K562 (cell line): ENCODE results near the gene NFKB2. TPM values are rescaled to one million over a fixed set of nuclear protein-coding genes. Genes with fewer than 3 reads are reported as not detected.

Source experiments
- CXXC5 ChIP-seq: fragments of 250-450 bp; sonication (Bioruptor Pico); IDR thresholded peaks from 2 replicates; pipeline ENCODE4 v1.8.0; 2022; ENCODE audit warnings: inconsistent platforms, mild to moderate bottlenecking, moderate library complexity
- GABPB1 ChIP-seq: sonication (generic); formaldehyde crosslinking; IDR thresholded peaks from 2 replicates; pipeline ENCODE4 v1.8.0; 2022; ENCODE audit warnings: mild to moderate bottlenecking, missing genetic modification reagents
- NBN ChIP-seq: fragments of 450-650 bp; IDR thresholded peaks from 2 replicates; pipeline ENCODE4 v1.6.1; 2016; ENCODE audit warnings: low read depth, mild to moderate bottlenecking
- RFX5 ChIP-seq: IDR thresholded peaks from 2 replicates; pipeline ENCODE4 v1.6.1; 2011; ENCODE audit warnings: low read depth, mild to moderate bottlenecking, improper control_type of control experiment, low read length
- SAP30 ChIP-seq: fragments of 200-600 bp; sonication (generic); IDR thresholded peaks from 2 replicates; pipeline ENCODE4 v1.6.1; 2012; ENCODE audit warnings: borderline replicate concordance, low read depth, mild to moderate bottlenecking, moderate library complexity, low read length, control low read depth, inconsistent platforms; ENCODE audit not compliant: insufficient read depth, poor library complexity, severe bottlenecking
- VEZF1 ChIP-seq: fragments of 200-800 bp; sonication (Bioruptor generic); IDR thresholded peaks from 2 replicates; pipeline ENCODE4 v1.6.1; 2017; ENCODE audit warnings: missing genetic modification characterization, missing compliant biosample characterization
- YY1 ChIP-seq, 3 experiments: IDR thresholded peaks; 2 replicates each; pipeline ENCODE4 v1.6.1; 2011; ENCODE audit warnings: low read length in 2 of 3, mild to moderate bottlenecking in 2 of 3, moderate library complexity in 2 of 3, borderline replicate concordance in 1 of 3, control low read depth in 1 of 3, low read depth in 1 of 3; ENCODE audit not compliant: insufficient read depth in 3 of 3, insufficient replicate concordance in 2 of 3, control insufficient read depth in 1 of 3, insufficient read length in 1 of 3; ENCODE audit errors: extremely low read depth in 1 of 3
- polyA plus RNA-seq, 8 experiments: library from polyadenylated mRNA; depleted of rRNA in 4 of 8; stranded (reverse) in 5 of 8; unstranded in 3 of 8; fragments of >200 nt; fragmentation: Nextera tagmentation in 2 of 8; fragmentation: Illumina TruSeq in 1 of 8; extraction: Ambion mirVana in 2 of 8; extraction: Trizol in 1 of 8; gene quantifications; 2 replicates each; pipeline versions ENCODE4 v1.2.1 to v1.2.3, GENCODE V29; 2011 to 2014; ENCODE audit warnings: inconsistent platforms in 1 of 8, missing spikeins in 1 of 8
- total RNA-seq, 7 experiments: library from RNA; depleted of rRNA in 6 of 7; stranded (reverse); fragments of >200 nt in 6 of 7; fragmentation: Illumina TruSeq in 2 of 7; extraction: Trizol in 2 of 7; gene quantifications; 2 replicates each; pipeline versions ENCODE4 v1.2.1 to v1.2.3, GENCODE V29; 2011 to 2021; ENCODE audit warnings: low replicate concordance in 1 of 7
- TF ChIP-seq, protein P1 (sequence below), 2 experiments: fragments of 450-650 bp; formaldehyde crosslinking in 1 of 2; IDR thresholded peaks; 2 replicates each; pipeline versions ENCODE4 v1.4.0 to v1.6.1; 2014 to 2020; ENCODE audit warnings: mild to moderate bottlenecking in 2 of 2, borderline replicate concordance in 1 of 2, low read depth in 1 of 2
- TF ChIP-seq, protein P2 (sequence below), 2 experiments: fragments of 450-650 bp in 1 of 2; sonication (generic) in 1 of 2; formaldehyde crosslinking; conservative IDR thresholded peaks; 2 replicates each; pipeline versions ENCODE4 v1.4.0 to v1.8.1; 2020 to 2022; ENCODE audit warnings: mild to moderate bottlenecking in 1 of 2, missing genetic modification reagents in 1 of 2

NFKB2 gene
- total and polyA plus RNA-seq, 9 of the 15 experiments (the other 6 are each of a cell fraction or from before 2014, with no cell fraction given), result 0.07 to 20.3 (median 7.9) TPM

GRCh38 chr10:102394079-102394800 is 1.3 kb upstream of the NFKB2 start (continued):
- TF ChIP-seq, protein P1, sequence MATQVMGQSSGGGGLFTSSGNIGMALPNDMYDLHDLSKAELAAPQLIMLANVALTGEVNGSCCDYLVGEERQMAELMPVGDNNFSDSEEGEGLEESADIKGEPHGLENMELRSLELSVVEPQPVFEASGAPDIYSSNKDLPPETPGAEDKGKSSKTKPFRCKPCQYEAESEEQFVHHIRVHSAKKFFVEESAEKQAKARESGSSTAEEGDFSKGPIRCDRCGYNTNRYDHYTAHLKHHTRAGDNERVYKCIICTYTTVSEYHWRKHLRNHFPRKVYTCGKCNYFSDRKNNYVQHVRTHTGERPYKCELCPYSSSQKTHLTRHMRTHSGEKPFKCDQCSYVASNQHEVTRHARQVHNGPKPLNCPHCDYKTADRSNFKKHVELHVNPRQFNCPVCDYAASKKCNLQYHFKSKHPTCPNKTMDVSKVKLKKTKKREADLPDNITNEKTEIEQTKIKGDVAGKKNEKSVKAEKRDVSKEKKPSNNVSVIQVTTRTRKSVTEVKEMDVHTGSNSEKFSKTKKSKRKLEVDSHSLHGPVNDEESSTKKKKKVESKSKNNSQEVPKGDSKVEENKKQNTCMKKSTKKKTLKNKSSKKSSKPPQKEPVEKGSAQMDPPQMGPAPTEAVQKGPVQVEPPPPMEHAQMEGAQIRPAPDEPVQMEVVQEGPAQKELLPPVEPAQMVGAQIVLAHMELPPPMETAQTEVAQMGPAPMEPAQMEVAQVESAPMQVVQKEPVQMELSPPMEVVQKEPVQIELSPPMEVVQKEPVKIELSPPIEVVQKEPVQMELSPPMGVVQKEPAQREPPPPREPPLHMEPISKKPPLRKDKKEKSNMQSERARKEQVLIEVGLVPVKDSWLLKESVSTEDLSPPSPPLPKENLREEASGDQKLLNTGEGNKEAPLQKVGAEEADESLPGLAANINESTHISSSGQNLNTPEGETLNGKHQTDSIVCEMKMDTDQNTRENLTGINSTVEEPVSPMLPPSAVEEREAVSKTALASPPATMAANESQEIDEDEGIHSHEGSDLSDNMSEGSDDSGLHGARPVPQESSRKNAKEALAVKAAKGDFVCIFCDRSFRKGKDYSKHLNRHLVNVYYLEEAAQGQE (IDR thresholded peaks at IDR 0.05; ENCODE audit: borderline replicate concordance), result peak; percentile 59
- TF ChIP-seq, protein P1 (CRISPR knock-in tag; IDR thresholded peaks at IDR 0.05; ENCODE audit: low read depth), result peak; percentile 74
- no peak for TF ChIP-seq RFX5
- TF ChIP-seq SAP30, result peak; percentile 84
- TF ChIP-seq CXXC5 (CRISPR knock-in tag), result peak; percentile 57
- peak; percentile 37; the same call in 1 of the 2 replicates for TF ChIP-seq GABPB1
- TF ChIP-seq VEZF1 (CRISPR knock-in tag), result peak; percentile 97
- 0 out of 2 replicates have a peak, but pooled peaks have one; percentile 50 for TF ChIP-seq NBN
- TF ChIP-seq, protein P2, sequence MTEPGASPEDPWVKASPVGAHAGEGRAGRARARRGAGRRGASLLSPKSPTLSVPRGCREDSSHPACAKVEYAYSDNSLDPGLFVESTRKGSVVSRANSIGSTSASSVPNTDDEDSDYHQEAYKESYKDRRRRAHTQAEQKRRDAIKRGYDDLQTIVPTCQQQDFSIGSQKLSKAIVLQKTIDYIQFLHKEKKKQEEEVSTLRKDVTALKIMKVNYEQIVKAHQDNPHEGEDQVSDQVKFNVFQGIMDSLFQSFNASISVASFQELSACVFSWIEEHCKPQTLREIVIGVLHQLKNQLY (CRISPR knock-in tag; conservative IDR thresholded peaks at IDR 0.05), result 0 out of 4 replicates have a peak, but pooled peaks of 1 of the 2 experiments have one; percentile 30
- TF ChIP-seq YY1 (IDR thresholded peaks at IDR 0.05; ENCODE audit: borderline replicate concordance in 1 of 3, control insufficient read depth in 1 of 3, extremely low read depth in 1 of 3, insufficient read depth in 3 of 3, insufficient read length in 1 of 3, insufficient replicate concordance in 2 of 3, low read depth in 1 of 3, low read length in 2 of 3), result peak in 1 of 3 experiments; percentile 67
